Prostate gland (tissue), 2 donors: ENCODE measurements around the gene NUAK1.

ENCODE experiments used
- CTCF ChIP-seq, 4 experiments: fragments of 200-600 bp in 2 of 4; fragments of 450-650 bp in 2 of 4; sonication (generic) in 2 of 4; IDR thresholded peaks; 1 replicate in 3 of 4; 2 replicates in 1 of 4; pipeline ENCODE4 v1.5.1; 2016 to 2019; ENCODE audit warnings: antibody characterized with exemption in 4 of 4, mild to moderate bottlenecking in 2 of 4, moderate library complexity in 2 of 4
- POLR2A ChIP-seq: fragments of 450-650 bp; IDR thresholded peaks from one replicate; pipeline ENCODE4 v1.6.1; 2016; ENCODE audit warnings: antibody characterized with exemption, mild to moderate bottlenecking
- POLR2AphosphoS5 ChIP-seq: sonication (generic); formaldehyde crosslinking; IDR thresholded peaks from one replicate; pipeline ENCODE4 v1.6.1; 2017; ENCODE audit warnings: antibody characterized with exemption

GRCh38 chr12:106140223-106140986, 1.7 kb upstream of the NUAK1 start:
- TF ChIP-seq CTCF (IDR thresholded peaks at IDR 0.05) (no peak), POLR2A (no peak), POLR2AphosphoS5 (no peak)
